HL-60 (cell line): ENCODE measurements around the gene KRTAP4-7.
"Not testable (repeated sequence)": the region's sequence is repeated elsewhere in the genome, so short reads cannot be mapped to it uniquely, and the experiment has no call there.

Source experiments
- DNase-seq, 2 experiments: peaks; one replicate each; pipeline ENCODE4 v3.0.0-alpha.2; 2010 to 2020; ENCODE audit warnings: low read depth in 1 of 2, low spot score in 1 of 2
- H3K27ac ChIP-seq: fragments of 250-450 bp; sonication (Bioruptor Pico); replicated peaks from 2 replicates; pipeline ENCODE4 v1.5.1; 2020; ENCODE audit warnings: mild to moderate bottlenecking, moderate library complexity
- H3K27me3 ChIP-seq: fragments of 250-450 bp; sonication (Bioruptor Pico); 2 replicates; pipeline ENCODE4 v1.5.1; 2021; ENCODE audit warnings: mild to moderate bottlenecking, moderate library complexity; ENCODE audit not compliant: insufficient read depth, poor library complexity, severe bottlenecking
- H3K4me3 ChIP-seq: replicated peaks from 2 replicates; pipeline ENCODE4 v1.5.1; 2011; ENCODE audit warnings: mild to moderate bottlenecking, control low read depth, low read length; ENCODE audit not compliant: insufficient read depth
- CTCF ChIP-seq: IDR thresholded peaks from one replicate; pipeline ENCODE4 v1.5.1; 2011; ENCODE audit warnings: low read length, control low read depth, inconsistent platforms; ENCODE audit not compliant: insufficient read depth
- GABPA ChIP-seq: IDR thresholded peaks from 2 replicates; pipeline ENCODE4 v1.6.1; 2012; ENCODE audit warnings: low read depth
- POLR2AphosphoS5 ChIP-seq: IDR thresholded peaks from 2 replicates; pipeline ENCODE4 v1.6.1; 2012; ENCODE audit warnings: low read depth
- REST ChIP-seq: IDR thresholded peaks from 2 replicates; pipeline ENCODE4 v1.6.1; 2012; ENCODE audit warnings: low read depth; ENCODE audit not compliant: insufficient replicate concordance
- SPI1 ChIP-seq: IDR thresholded peaks from 2 replicates; pipeline ENCODE4 v1.6.1; 2012; ENCODE audit warnings: low read depth, mild to moderate bottlenecking, borderline replicate concordance

KRTAP4-7 gene

GRCh38 chr17:41118721-41119120, 34.8 kb downstream of the KRTAP4-7 start:
- H3K4me3 ChIP-seq, result no peak overlapping the region
- no peaks in the 10 kb centered on the region for H3K27me3 ChIP-seq
- no peak overlapping the region for H3K27ac ChIP-seq
- no peak for DNase-seq
- TF ChIP-seq CTCF, result no peak
- TF ChIP-seq REST, result no peak
- no peak for TF ChIP-seq POLR2AphosphoS5

GRCh38 chr17:41119696-41120690, 36.0 kb downstream of the KRTAP4-7 start:
- not testable (repeated sequence) for H3K27me3 ChIP-seq, H3K4me3 ChIP-seq
- H3K27ac ChIP-seq, result peak overlapping the region; percentile 75
- peak in 1 of 2 experiments; percentile 68 for DNase-seq
- TF ChIP-seq SPI1 (peak; percentile 93), POLR2AphosphoS5 (peak; percentile 39; the same call in 1 of the 2 replicates)

GRCh38 chr17:41121742-41122141, 37.8 kb downstream of the KRTAP4-7 start:
- no peak for DNase-seq
- H3K27ac ChIP-seq, result no peak overlapping the region
- H3K4me3 ChIP-seq, result no peak overlapping the region
- no peaks in the 10 kb centered on the region for H3K27me3 ChIP-seq
- TF ChIP-seq REST (no peak), GABPA (no peak), POLR2AphosphoS5 (no peak), CTCF (no peak), SPI1 (no peak)

- H3K27ac ChIP-seq, H3K27me3 ChIP-seq, H3K4me3 ChIP-seq, DNase-seq: not testable (repeated sequence)
- 0 out of 2 replicates have a peak, but pooled peaks have one; percentile 11 for TF ChIP-seq SPI1
Measured at GRCh38 chr17:41123292-41123990, 39.5 kb downstream of the KRTAP4-7 start.

GRCh38 chr17:41123991-41124371, 40.0 kb downstream of the KRTAP4-7 start, which contains the start of gene KRTAP4-12:
Gene KRTAP4-12, minus strand, starts transcription at chr17:41124182. Its CDS starts 60 bp downstream, at chr17:41124122.
- not testable (repeated sequence) for H3K27ac ChIP-seq, H3K4me3 ChIP-seq, DNase-seq

More at GRCh38 chr17:41123991-41124371, 40.0 kb downstream of the KRTAP4-7 start, which contains the start of gene KRTAP4-12:
- H3K27me3 ChIP-seq, result not testable (repeated sequence)
